ENCODE measurements around the gene TYW5.

Gene TYW5

GRCh38 chr2:199911877-199912161 is 43.5 kb downstream of the TYW5 start:
- no peak for DNase-seq

GRCh38 chr2:199911052-199911876 is 44.0 kb downstream of the TYW5 start, which contains the start of gene C2orf69:
Gene C2orf69 (plus strand): TSS chr2:199911293. CDS start chr2:199911439, 146 bp downstream.
- DNase-seq, result peak; percentile 94

GRCh38 chr2:199910338-199911051 is 44.8 kb downstream of the TYW5 start:
- DNase-seq, result no peak

- DNase-seq, result no peak
These were observed 48.1 kb downstream of the TYW5 start for GRCh38 chr2:199907008-199907714.

- no peak for DNase-seq
These were observed 52.2 kb downstream of the TYW5 start for GRCh38 chr2:199903111-199903510.

- DNase-seq, result no peak
These were observed 52.7 kb downstream of the TYW5 start for GRCh38 chr2:199902486-199903110.

- no peak for DNase-seq
These were observed 53.3 kb downstream of the TYW5 start for GRCh38 chr2:199901942-199902341.

GRCh38 chr2:199896617-199897016 is 58.7 kb downstream of the TYW5 start:
- DNase-seq, result no peak

GRCh38 chr2:199895406-199895805 is 59.9 kb downstream of the TYW5 start:
- no peak for DNase-seq

- no peak for DNase-seq
These were observed 71.6 kb downstream of the TYW5 start for GRCh38 chr2:199883474-199884212.

- no peak for DNase-seq
These were observed 72.6 kb downstream of the TYW5 start for GRCh38 chr2:199882667-199883066.
